CD14-positive monocyte (primary cell): ENCODE results near the gene DBT. TPM values are rescaled to one million over a fixed set of nuclear protein-coding genes. Genes with fewer than 3 reads are reported as not detected.

Experiments used
- DNase-seq, 3 donors: peaks; one replicate each; pipeline ENCODE4 v3.0.0-alpha.2; 2011 to 2022
- H2AFZ ChIP-seq: 2 replicates; pipeline ENCODE4 v1.6.0; 2012; ENCODE audit warnings: mild to moderate bottlenecking, low read depth, low read length, inconsistent platforms; ENCODE audit not compliant: insufficient read depth, poor library complexity, severe bottlenecking
- H3K27ac ChIP-seq, 2 donors: 1 replicate in 1 of 2; 2 replicates in 1 of 2; pipeline ENCODE4 v1.5.1; 2012 to 2013; ENCODE audit warnings: low read length in 2 of 2, control low read depth in 1 of 2, inconsistent platforms in 1 of 2, low read depth in 1 of 2, mild to moderate bottlenecking in 1 of 2
- H3K27me3 ChIP-seq, 2 donors: one replicate each; pipeline versions ENCODE4 v1.6.0 to v1.6.1; 2011 to 2013; ENCODE audit warnings: low read length in 2 of 2; ENCODE audit not compliant: control insufficient read depth in 2 of 2, insufficient read depth in 2 of 2
- H3K36me3 ChIP-seq, 2 donors: replicated peaks in 1 of 2; 1 replicate in 1 of 2; 2 replicates in 1 of 2; pipeline versions ENCODE4 v1.5.1 to v1.6.1; 2012 to 2013; ENCODE audit warnings: low read length in 2 of 2, control low read depth in 1 of 2, inconsistent platforms in 1 of 2, mild to moderate bottlenecking in 1 of 2; ENCODE audit not compliant: insufficient read depth in 2 of 2, control insufficient read depth in 1 of 2
- H3K4me1 ChIP-seq, 2 donors: 1 replicate in 1 of 2; 2 replicates in 1 of 2; pipeline versions ENCODE4 v1.5.1 to v1.6.1; 2012 to 2013; ENCODE audit warnings: low read length in 2 of 2, control low read depth in 1 of 2, inconsistent platforms in 1 of 2, mild to moderate bottlenecking in 1 of 2, moderate library complexity in 1 of 2; ENCODE audit not compliant: insufficient read depth in 2 of 2, control insufficient read depth in 1 of 2
- H3K4me2 ChIP-seq: replicated peaks from 2 replicates; pipeline ENCODE3; 2012; ENCODE audit warnings: low read length, moderate library complexity, mild to moderate bottlenecking; ENCODE audit not compliant: poor library complexity, severe bottlenecking; ENCODE audit errors: extremely low read depth
- H3K4me3 ChIP-seq, 3 experiments: fragments of 200-600 bp in 1 of 3; sonication (generic) in 1 of 3; replicated peaks in 1 of 3; 1 replicate in 2 of 3; 2 replicates in 1 of 3; pipeline ENCODE4 v1.5.1; 2011 to 2013; ENCODE audit warnings: low read length in 3 of 3, mild to moderate bottlenecking in 3 of 3, control low read depth in 2 of 3, low read depth in 2 of 3, inconsistent platforms in 1 of 3, moderate library complexity in 1 of 3
- H3K79me2 ChIP-seq: 2 replicates; pipeline ENCODE4 v1.6.0; 2012; ENCODE audit warnings: mild to moderate bottlenecking, control low read depth, inconsistent platforms, low read length, moderate library complexity; ENCODE audit not compliant: insufficient read depth
- H3K9ac ChIP-seq: 2 replicates; pipeline ENCODE4 v1.6.0; 2017; ENCODE audit warnings: low read length, mild to moderate bottlenecking; ENCODE audit not compliant: insufficient read depth, poor library complexity, severe bottlenecking
- H3K9me3 ChIP-seq, 2 donors: replicated peaks in 1 of 2; 1 replicate in 1 of 2; 2 replicates in 1 of 2; pipeline versions ENCODE4 v1.5.1 to v1.6.1; 2012 to 2013; ENCODE audit warnings: low read length in 2 of 2, control low read depth in 1 of 2; ENCODE audit not compliant: control insufficient read depth in 1 of 2, insufficient read depth in 1 of 2
- H4K20me1 ChIP-seq: 2 replicates; pipeline ENCODE4 v1.6.0; 2012; ENCODE audit warnings: mild to moderate bottlenecking, low read length, control low read depth, moderate library complexity; ENCODE audit not compliant: insufficient read depth
- H3K27ac Mint-ChIP-seq, 7 donors: one replicate each; pipeline ENCODE4 v1.8.0; 2020; ENCODE audit warnings: mild to moderate bottlenecking in 7 of 7, mixed read lengths in 7 of 7, moderate library complexity in 6 of 7, inconsistent platforms in 2 of 7
- H3K27me3 Mint-ChIP-seq, 3 donors: one replicate each; pipeline ENCODE4 v1.8.0; 2021 to 2022; ENCODE audit warnings: low read depth in 3 of 3, mild to moderate bottlenecking in 3 of 3, mixed read lengths in 3 of 3, moderate library complexity in 3 of 3, inconsistent platforms in 1 of 3
- H3K36me3 Mint-ChIP-seq, 2 donors: one replicate each; pipeline ENCODE4 v1.8.0; 2020; ENCODE audit warnings: mixed read lengths in 2 of 2, inconsistent platforms in 1 of 2, mild to moderate bottlenecking in 1 of 2
- H3K4me1 Mint-ChIP-seq: one replicate; pipeline ENCODE4 v1.8.0; 2020; ENCODE audit warnings: mild to moderate bottlenecking, mixed read lengths
- H3K4me3 Mint-ChIP-seq, 2 donors: one replicate each; pipeline ENCODE4 v1.8.0; 2020; ENCODE audit warnings: mild to moderate bottlenecking in 2 of 2, mixed read lengths in 2 of 2, moderate library complexity in 1 of 2
- H3K9me3 Mint-ChIP-seq, 7 donors: one replicate each; pipeline ENCODE4 v1.8.0; 2020 to 2022; ENCODE audit warnings: mixed read lengths in 7 of 7, mild to moderate bottlenecking in 6 of 7, moderate library complexity in 6 of 7, inconsistent platforms in 2 of 7
- WGBS: methylation state at CpG from one replicate; pipeline ENCODE4 v1.1.5; 2013; ENCODE audit warnings: missing lambda C conversion rate; ENCODE audit not compliant: insufficient coverage; 5-methylcytosine and 5-hydroxymethylcytosine counted together
- intact Hi-C, 2 donors: fragments of 100-400 bp; cut with micrococcal nuclease; formaldehyde crosslinking; loops; one replicate each; pipeline versions ENCODE4 v1.15.0 to v1.15.1; 2023
- polyA plus RNA-seq, 3 donors: library from polyadenylated mRNA; depleted of rRNA in 1 of 3; unstranded in 2 of 3; stranded (reverse) in 1 of 3; fragments of 300-500 nt in 2 of 3; fragments of >200 nt in 1 of 3; fragmentation: Illumina TruSeq in 2 of 3; gene quantifications; 1 replicate in 2 of 3; 2 replicates in 1 of 3; pipeline ENCODE4 v1.2.3, GENCODE V29; 2012 to 2021
- TF ChIP-seq, protein P1 (sequence below): fragments of 200-600 bp; IDR thresholded peaks from one replicate; pipeline ENCODE4 v1.8.0; 2022; ENCODE audit warnings: antibody characterized with exemption, mild to moderate bottlenecking

DBT gene
- polyA plus RNA-seq, 3 donors, result 1.1 to 2.7 (median 1.5) TPM

DNA sequence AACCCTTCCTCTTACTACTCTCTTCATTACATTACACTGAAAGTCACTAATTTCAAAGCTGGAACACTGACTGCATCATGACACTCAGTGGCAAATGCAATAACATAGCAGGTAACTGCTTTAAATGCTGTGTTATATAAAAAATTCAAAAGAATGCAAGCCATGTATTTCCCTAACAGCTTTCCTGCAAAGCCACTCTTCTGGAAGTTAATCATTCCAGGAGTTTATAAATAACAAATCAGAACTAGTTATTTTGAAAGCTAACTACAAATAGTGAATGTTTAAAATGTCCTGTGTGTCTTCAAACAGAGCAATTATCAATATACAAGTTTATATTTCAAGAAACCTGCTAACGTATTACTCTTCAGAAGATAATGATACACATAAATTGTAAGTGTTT, 34.5 kb downstream of the DBT start:
- peaks cover 0 to 6% (median 3%) of the 10 kb centered on the region in 7 donors for H3K9me3 Mint-ChIP-seq

DNA sequence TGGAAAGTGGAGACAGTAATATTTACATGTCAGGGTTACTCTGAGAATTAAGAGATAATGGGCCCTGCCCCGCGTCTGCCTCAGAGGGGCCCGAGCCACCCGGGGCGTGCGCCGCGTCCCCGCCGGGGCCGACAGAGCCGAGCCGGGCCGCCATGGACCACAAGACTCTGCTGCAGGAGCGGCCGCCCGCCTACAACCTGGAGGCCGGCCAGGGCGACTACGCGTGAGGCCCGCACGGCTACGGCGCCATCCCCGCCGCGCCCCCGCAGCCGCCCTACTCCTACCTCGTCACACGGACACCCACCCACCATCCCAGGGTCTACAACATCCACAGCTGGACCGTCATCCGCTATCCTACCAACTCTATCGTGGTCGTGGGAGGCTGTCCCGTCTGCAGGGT, 36.5 kb downstream of the DBT start:
- no peak for DNase-seq
- Histone ChIP-seq H3K27ac (no peak overlapping the region), H3K4me2 (no peak overlapping the region), H3K4me3 (no peak overlapping the region), H3K9ac (no peak overlapping the region), H3K4me1 (no peaks in the 10 kb centered on the region), H3K9me3 (no peaks in the 10 kb centered on the region), H2AFZ (no peak overlapping the region), H4K20me1 (no peaks in the 10 kb centered on the region), H3K79me2 (no peaks in the 10 kb centered on the region), H3K27me3 (no peaks in the 10 kb centered on the region), H3K36me3 (peaks cover 77 to 81% of the 10 kb centered on the region in 2 donors)
- over 99% methylated on average over 33 of the region's 37 CpGs for WGBS
- H3K4me3 Mint-ChIP-seq, result no peak overlapping the region
- H3K27ac Mint-ChIP-seq, result peak overlapping the region in 1 of 7 donors; percentile 12
- no peaks in the 10 kb centered on the region for H3K9me3 Mint-ChIP-seq
- H3K36me3 Mint-ChIP-seq, result peaks cover 66 to 72% of the 10 kb centered on the region in 2 donors
- TF ChIP-seq, protein P1, sequence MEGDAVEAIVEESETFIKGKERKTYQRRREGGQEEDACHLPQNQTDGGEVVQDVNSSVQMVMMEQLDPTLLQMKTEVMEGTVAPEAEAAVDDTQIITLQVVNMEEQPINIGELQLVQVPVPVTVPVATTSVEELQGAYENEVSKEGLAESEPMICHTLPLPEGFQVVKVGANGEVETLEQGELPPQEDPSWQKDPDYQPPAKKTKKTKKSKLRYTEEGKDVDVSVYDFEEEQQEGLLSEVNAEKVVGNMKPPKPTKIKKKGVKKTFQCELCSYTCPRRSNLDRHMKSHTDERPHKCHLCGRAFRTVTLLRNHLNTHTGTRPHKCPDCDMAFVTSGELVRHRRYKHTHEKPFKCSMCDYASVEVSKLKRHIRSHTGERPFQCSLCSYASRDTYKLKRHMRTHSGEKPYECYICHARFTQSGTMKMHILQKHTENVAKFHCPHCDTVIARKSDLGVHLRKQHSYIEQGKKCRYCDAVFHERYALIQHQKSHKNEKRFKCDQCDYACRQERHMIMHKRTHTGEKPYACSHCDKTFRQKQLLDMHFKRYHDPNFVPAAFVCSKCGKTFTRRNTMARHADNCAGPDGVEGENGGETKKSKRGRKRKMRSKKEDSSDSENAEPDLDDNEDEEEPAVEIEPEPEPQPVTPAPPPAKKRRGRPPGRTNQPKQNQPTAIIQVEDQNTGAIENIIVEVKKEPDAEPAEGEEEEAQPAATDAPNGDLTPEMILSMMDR, result no peak
- intact Hi-C loops, result no loop called here
- no peaks in the 10 kb centered on the region for H3K4me1 Mint-ChIP-seq
- peaks cover 0 to 2% (median 0%) of the 10 kb centered on the region in 3 donors for H3K27me3 Mint-ChIP-seq

More for the DNA sequence above, 34.5 kb downstream of the DBT start:
- WGBS, result no CpG with 5 or more reads among the region's 1 CpG
- peaks cover 65 to 67% of the 10 kb centered on the region in 2 donors for H3K36me3 Mint-ChIP-seq
- H3K4me1 Mint-ChIP-seq, result peaks cover 2% of the 10 kb centered on the region
- Histone ChIP-seq H3K4me3 (no peak overlapping the region), H3K4me1 (no peaks in the 10 kb centered on the region), H4K20me1 (no peaks in the 10 kb centered on the region), H3K27me3 (no peaks in the 10 kb centered on the region), H3K9ac (no peak overlapping the region), H2AFZ (no peak overlapping the region), H3K79me2 (no peaks in the 10 kb centered on the region), H3K4me2 (no peak overlapping the region), H3K9me3 (peaks cover 0 to 3% of the 10 kb centered on the region in 2 donors), H3K36me3 (peaks cover 67 to 80% of the 10 kb centered on the region in 2 donors), H3K27ac (no peak overlapping the region)
- intact Hi-C loops, result no loop called here
- H3K27me3 Mint-ChIP-seq, result peaks cover 0 to 2% (median 0%) of the 10 kb centered on the region in 3 donors
- TF ChIP-seq, protein P1, result no peak
- H3K4me3 Mint-ChIP-seq, result no peak overlapping the region
- no peak overlapping the region for H3K27ac Mint-ChIP-seq
- no peak for DNase-seq
